Lower leg skin (tissue), 3 donors: ENCODE data around the gene PRDM15.

ENCODE experiments used
- POLR2A ChIP-seq, 2 donors: fragments of 450-650 bp; IDR thresholded peaks; one replicate each; pipeline ENCODE4 v1.6.1; 2016 to 2017; ENCODE audit warnings: antibody characterized with exemption in 2 of 2, mild to moderate bottlenecking in 1 of 2, moderate library complexity in 1 of 2
- TF ChIP-seq, protein P1 (sequence below), 3 donors: fragments of 450-650 bp; IDR thresholded peaks; one replicate each; pipeline ENCODE4 v1.5.1; 2016; ENCODE audit warnings: antibody characterized with exemption in 3 of 3, mild to moderate bottlenecking in 3 of 3, moderate library complexity in 2 of 3

DNA sequence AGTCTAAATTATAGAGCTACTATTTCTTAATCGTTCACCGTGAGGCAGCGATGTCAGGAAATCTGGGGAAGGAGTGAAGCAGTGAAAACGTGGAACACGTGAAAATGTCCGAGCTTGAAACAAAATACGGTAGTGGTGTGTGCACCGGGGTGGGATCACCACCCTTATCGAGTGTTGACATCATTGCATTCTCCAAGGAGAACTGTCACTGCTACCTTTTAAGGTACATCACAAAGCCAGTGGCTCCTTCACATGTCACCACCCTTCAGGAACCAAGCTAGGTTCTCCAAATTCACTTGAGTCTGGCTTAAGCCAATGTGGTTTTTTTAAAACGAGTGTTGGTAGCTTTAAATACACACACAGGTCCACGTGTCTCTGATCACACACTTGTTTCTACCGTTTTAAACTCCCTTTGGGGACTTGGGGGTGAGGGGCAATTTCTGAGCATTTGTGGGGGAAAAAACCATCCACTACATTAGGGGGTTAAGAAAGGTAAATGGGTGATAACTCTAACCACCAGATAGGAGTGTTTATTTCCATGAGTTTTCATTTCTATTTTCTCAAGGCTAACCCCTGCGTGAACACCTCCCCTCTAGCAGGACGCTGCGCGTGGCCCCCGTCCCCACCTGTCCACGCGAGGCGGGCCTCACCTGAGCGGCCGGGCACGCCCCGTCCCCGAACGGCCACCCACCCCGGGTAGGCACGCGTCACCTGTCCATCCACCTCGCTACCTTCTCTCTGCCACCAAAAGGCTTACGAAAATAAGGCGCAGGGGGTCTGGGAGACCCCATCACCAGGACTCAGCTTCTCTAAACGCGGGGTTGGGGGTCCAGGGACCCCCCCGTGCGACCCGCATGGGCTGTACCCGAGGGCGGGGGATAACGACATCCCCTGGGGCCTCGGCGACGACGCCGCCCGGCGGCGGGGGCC lies 978 bp downstream of the PRDM15 start:
- no peak for TF ChIP-seq POLR2A (IDR thresholded peaks at IDR 0.05)
- TF ChIP-seq, protein P1, sequence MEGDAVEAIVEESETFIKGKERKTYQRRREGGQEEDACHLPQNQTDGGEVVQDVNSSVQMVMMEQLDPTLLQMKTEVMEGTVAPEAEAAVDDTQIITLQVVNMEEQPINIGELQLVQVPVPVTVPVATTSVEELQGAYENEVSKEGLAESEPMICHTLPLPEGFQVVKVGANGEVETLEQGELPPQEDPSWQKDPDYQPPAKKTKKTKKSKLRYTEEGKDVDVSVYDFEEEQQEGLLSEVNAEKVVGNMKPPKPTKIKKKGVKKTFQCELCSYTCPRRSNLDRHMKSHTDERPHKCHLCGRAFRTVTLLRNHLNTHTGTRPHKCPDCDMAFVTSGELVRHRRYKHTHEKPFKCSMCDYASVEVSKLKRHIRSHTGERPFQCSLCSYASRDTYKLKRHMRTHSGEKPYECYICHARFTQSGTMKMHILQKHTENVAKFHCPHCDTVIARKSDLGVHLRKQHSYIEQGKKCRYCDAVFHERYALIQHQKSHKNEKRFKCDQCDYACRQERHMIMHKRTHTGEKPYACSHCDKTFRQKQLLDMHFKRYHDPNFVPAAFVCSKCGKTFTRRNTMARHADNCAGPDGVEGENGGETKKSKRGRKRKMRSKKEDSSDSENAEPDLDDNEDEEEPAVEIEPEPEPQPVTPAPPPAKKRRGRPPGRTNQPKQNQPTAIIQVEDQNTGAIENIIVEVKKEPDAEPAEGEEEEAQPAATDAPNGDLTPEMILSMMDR (IDR thresholded peaks at IDR 0.05) = no peak
